Dermis microvascular lymphatic vessel endothelial cell (primary cell): ENCODE results near the gene CEACAM6. TPM values are rescaled to one million over a fixed set of nuclear protein-coding genes. Genes with fewer than 3 reads are reported as not detected.
A peak's percentile ranks its signal among the peaks of the same experiment; 100 is the strongest.

ENCODE experiments used
- DNase-seq, 2 donors: peaks; one replicate each; pipeline versions ENCODE4 v3.0.0 to v3.0.0-alpha.2; 2010; ENCODE audit warnings: low read depth in 2 of 2
- total RNA-seq: library from RNA; depleted of rRNA; stranded (reverse); fragments of >200 nt; gene quantifications from 2 replicates; pipeline ENCODE4 v1.2.1, GENCODE V29; 2014

The CEACAM6 gene
- total RNA-seq, 1 donor from 2014 or later, result not detected

- DNase-seq, result peak; percentile 1 to 42
Measured at GRCh38 chr19:41795031-41795461, 39.7 kb downstream of the CEACAM6 start.

- DNase-seq, result no peak
Measured at GRCh38 chr19:41796362-41796761, 41.0 kb downstream of the CEACAM6 start, which contains the start of gene CEACAM3. TSS of gene CEACAM3 (plus strand) at chr19:41796587. CDS start at chr19:41796678, 91 bp downstream.

GRCh38 chr19:41796901-41797300 is 41.6 kb downstream of the CEACAM6 start:
- DNase-seq, result no peak

GRCh38 chr19:41799444-41800000 is 44.2 kb downstream of the CEACAM6 start:
- DNase-seq, result no peak

- DNase-seq, result no peak
Measured at GRCh38 chr19:41801031-41801430, 45.7 kb downstream of the CEACAM6 start.

GRCh38 chr19:41801792-41802211 is 46.5 kb downstream of the CEACAM6 start:
- DNase-seq, result no peak

- no peak for DNase-seq
Measured at GRCh38 chr19:41802770-41803169, 47.4 kb downstream of the CEACAM6 start.

GRCh38 chr19:41804336-41804735 is 49.0 kb downstream of the CEACAM6 start:
- DNase-seq, result no peak

GRCh38 chr19:41807176-41807575 is 51.8 kb downstream of the CEACAM6 start:
- DNase-seq, result no peak

GRCh38 chr19:41808663-41809566 is 53.6 kb downstream of the CEACAM6 start:
- DNase-seq, result no peak

- DNase-seq, result no peak
Measured at GRCh38 chr19:41810301-41810700, 55.0 kb downstream of the CEACAM6 start.

GRCh38 chr19:41811036-41811435 is 55.7 kb downstream of the CEACAM6 start:
- DNase-seq, result no peak

GRCh38 chr19:41811981-41812380 is 56.7 kb downstream of the CEACAM6 start:
- no peak for DNase-seq

- no peak for DNase-seq
Measured at GRCh38 chr19:41813911-41814310, 58.6 kb downstream of the CEACAM6 start.

- DNase-seq, result no peak
Measured at GRCh38 chr19:41815301-41815700, 60.0 kb downstream of the CEACAM6 start.

GRCh38 chr19:41816761-41817160 is 61.4 kb downstream of the CEACAM6 start:
- peak in 1 of 2 donors; percentile 1 for DNase-seq

GRCh38 chr19:41821003-41821735 is 65.8 kb downstream of the CEACAM6 start:
- peak; percentile 35 to 57 for DNase-seq

Other genes starting within 250 kb of the CEACAM6 start
- 10.8 and 17.7 TPM in 2 replicates for gene CEACAM21, start 179.4 kb upstream of the CEACAM6 start, total RNA-seq
- gene CEACAM4, start 128.5 kb upstream of the CEACAM6 start, total RNA-seq, result not detected in 2 replicates
- gene CEACAM7, start 67.3 kb upstream of the CEACAM6 start, total RNA-seq, result 0.39 and 3.9 TPM in 2 replicates
- gene CEACAM5, start 46.9 kb upstream of the CEACAM6 start, total RNA-seq, result not detected in 2 replicates
- gene CEACAM3, start 41.1 kb downstream of the CEACAM6 start, total RNA-seq, result not detected in 2 replicates
- not detected in 2 replicates for gene LYPD4, start 89.2 kb downstream of the CEACAM6 start, total RNA-seq
- gene DMRTC2, start 89.5 kb downstream of the CEACAM6 start, total RNA-seq, result not detected in 2 replicates
- 398 and 471 TPM in 2 replicates for gene RPS19, start 104.7 kb downstream of the CEACAM6 start, total RNA-seq
- gene CD79A, start 121.7 kb downstream of the CEACAM6 start, total RNA-seq, result 0.13 and 0.25 TPM in 2 replicates
- gene ARHGEF1, start 127.7 kb downstream of the CEACAM6 start, total RNA-seq, result 27.9 and 35.0 TPM in 2 replicates
- gene ERFL, start 172.9 kb downstream of the CEACAM6 start, total RNA-seq, result not detected in 2 replicates
- gene RABAC1, start 203.8 kb downstream of the CEACAM6 start, total RNA-seq, result 104 and 137 TPM in 2 replicates
- under 0.01 TPM in 1 of 2 replicates, not detected in the other for gene ATP1A3, start 238.7 kb downstream of the CEACAM6 start, total RNA-seq